ENCODE data around the gene RETREG3.
A peak's percentile ranks its signal among the peaks of the same experiment; 100 is the strongest.
"Not testable (repeated sequence)": the region's sequence is repeated elsewhere in the genome, so short reads cannot be mapped to it uniquely, and the experiment has no call there.

Gene RETREG3

DNA sequence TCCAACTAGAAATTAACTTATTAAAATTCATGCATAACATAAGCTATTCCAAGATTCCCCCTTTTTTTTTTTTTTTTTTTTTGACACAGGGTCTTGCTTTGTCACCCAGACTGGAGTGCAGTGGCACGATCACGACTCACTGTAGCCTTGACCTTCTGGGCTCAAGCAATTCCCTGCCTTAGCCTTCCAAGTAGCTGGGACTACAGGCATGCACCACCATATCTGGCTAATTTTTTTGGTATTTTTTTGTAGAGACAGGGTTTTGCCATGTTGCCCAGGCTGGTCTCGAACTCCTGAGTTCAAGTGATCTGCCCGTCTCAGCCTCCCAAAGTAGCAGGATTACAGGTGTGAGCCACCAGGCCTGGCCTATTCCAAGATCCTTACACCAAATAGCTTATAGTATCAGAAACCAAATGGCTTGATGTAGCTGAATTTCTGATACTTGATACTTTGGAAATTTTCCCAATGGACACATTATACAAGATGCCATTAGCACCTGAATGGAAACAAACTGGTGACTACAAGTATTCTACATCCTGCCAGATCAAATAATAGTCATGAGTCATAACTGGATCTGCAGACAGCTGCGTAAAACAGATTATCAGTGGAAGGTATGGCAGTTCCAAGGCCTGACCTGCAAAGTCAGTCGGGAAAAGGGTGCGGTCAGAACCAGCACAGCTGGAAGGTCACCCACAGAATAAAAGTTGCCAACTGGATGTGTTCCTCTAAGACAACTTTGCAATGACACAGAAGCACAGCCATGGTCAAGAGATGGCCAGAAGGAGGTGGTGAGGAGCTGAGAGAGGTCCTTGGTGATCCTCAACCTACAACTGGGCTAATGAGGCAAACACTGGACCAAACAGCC is 14.8 kb upstream of the RETREG3 start:
- TF ChIP-seq, protein P1, sequence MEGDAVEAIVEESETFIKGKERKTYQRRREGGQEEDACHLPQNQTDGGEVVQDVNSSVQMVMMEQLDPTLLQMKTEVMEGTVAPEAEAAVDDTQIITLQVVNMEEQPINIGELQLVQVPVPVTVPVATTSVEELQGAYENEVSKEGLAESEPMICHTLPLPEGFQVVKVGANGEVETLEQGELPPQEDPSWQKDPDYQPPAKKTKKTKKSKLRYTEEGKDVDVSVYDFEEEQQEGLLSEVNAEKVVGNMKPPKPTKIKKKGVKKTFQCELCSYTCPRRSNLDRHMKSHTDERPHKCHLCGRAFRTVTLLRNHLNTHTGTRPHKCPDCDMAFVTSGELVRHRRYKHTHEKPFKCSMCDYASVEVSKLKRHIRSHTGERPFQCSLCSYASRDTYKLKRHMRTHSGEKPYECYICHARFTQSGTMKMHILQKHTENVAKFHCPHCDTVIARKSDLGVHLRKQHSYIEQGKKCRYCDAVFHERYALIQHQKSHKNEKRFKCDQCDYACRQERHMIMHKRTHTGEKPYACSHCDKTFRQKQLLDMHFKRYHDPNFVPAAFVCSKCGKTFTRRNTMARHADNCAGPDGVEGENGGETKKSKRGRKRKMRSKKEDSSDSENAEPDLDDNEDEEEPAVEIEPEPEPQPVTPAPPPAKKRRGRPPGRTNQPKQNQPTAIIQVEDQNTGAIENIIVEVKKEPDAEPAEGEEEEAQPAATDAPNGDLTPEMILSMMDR (IDR thresholded peaks at IDR 0.05; ENCODE audit: control insufficient read depth, extremely low read depth, insufficient read depth), result peak; percentile 24; the same call in 1 of the 2 replicates
- no peak overlapping the region for H3K4me3 ChIP-seq (ENCODE audit: low read depth, low read length)
- DNase-seq (ENCODE audit: low read depth), result peak; percentile 96

DNA sequence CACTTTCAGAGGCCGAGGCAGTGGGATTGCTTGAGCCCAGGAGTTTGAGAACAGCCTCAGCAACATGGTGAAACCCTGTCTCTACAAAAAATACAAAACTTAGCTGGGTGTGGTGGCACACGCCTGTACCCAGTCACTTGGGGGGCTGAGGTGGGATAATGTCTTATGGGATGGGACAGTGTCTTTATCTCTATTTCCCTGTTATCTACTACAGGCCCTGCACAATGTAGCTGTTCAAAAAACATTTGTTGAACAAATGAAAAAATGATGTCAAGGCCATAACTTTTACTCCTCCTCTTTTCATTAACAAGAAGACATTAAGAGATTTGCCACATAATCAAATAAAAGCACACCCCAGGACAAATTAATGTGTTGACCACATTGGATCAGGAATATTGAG is 14.1 kb upstream of the RETREG3 start:
- DNase-seq (ENCODE audit: low read depth), result no peak
- TF ChIP-seq, protein P1 (IDR thresholded peaks at IDR 0.05; ENCODE audit: control insufficient read depth, extremely low read depth, insufficient read depth), result no peak
- H3K4me3 ChIP-seq (ENCODE audit: low read depth, low read length), result no peak overlapping the region

DNA sequence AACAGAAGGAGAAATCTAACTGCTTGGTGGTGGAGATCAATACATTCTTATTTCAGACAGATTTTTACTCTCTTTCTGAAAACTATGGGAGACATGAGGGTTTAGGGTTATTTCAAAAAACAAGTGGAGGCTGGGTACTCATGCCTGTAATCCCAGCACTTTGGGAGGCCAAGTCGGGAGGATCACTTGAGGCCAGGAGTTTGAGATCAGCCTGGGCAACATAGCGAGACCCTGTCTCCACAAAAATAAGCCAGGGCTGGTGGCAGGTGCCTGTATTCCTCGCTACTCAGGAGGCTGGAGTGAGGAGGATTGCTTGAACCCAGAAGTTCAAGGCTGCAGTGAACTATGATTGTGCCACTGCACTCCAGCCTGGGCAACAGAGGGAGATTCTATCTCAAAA is 12.8 kb upstream of the RETREG3 start:
- not testable (repeated sequence) for H3K4me3 ChIP-seq (ENCODE audit: low read depth, low read length); DNase-seq (ENCODE audit: low read depth)

DNA sequence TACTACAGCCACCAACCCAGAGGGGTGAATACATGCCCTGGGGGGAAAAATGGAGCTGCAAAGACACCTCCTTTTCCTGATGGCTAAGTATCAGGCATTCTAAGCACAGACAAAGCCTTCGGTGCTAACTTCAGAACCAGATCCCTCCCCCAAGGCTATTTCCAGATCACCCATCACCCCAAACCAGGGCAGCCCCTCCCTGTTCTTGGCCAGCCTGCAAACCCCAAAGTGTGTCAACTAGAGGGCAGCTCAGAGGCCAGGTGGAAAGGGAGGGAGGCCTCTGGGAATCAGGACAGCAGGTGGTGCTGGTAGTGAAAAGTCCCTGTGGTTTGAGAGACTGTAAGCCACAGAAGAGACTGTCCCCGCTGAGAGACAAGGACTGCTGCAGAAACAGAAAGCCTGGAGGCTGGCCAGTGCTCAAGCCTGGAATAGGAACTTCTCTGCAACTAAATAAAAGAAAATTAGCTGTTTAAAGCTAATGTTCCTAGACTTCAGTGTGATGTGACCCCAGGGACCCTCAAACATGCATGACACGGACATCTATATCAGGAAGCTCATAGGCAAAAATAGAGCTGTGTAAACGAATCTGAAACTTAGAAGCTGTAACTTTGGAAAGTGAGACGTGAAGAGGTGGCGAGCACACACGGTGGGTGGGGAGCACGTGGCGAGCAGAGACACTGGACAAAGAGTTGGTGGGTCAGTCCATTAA is 9.4 kb upstream of the RETREG3 start:
- H3K4me3 ChIP-seq (ENCODE audit: low read depth, low read length), result no peak overlapping the region
- DNase-seq (ENCODE audit: low read depth), result peak; percentile 25
- TF ChIP-seq, protein P1 (IDR thresholded peaks at IDR 0.05; ENCODE audit: control insufficient read depth, extremely low read depth, insufficient read depth), result peak; percentile 71

DNA sequence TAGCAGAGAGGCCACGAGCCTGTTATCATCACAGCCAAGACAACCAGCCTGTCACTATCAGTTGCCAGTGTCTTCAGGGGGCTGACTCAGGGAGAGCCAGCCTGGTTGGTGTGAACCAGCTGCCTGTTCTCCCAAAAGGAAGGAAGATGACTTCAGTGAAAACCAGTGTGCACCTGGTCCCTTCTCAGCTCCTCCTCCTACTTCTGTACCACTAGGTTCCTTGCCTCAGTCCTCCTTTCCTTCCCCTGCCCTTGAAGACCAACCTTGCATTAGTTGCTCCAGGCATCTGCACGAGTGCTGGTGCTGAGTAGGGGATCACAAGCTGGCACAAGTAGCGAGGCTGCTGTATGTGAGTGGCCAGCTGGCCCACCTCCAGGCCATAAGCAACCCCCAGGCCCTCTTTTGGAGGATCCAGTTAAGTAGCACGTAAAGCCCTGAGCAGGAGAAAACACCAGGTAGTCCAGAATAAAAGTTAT is 8.8 kb upstream of the RETREG3 start:
- DNase-seq (ENCODE audit: low read depth), result no peak
- TF ChIP-seq, protein P1 (IDR thresholded peaks at IDR 0.05; ENCODE audit: control insufficient read depth, extremely low read depth, insufficient read depth), result no peak
- H3K4me3 ChIP-seq (ENCODE audit: low read depth, low read length), result no peak overlapping the region

DNA sequence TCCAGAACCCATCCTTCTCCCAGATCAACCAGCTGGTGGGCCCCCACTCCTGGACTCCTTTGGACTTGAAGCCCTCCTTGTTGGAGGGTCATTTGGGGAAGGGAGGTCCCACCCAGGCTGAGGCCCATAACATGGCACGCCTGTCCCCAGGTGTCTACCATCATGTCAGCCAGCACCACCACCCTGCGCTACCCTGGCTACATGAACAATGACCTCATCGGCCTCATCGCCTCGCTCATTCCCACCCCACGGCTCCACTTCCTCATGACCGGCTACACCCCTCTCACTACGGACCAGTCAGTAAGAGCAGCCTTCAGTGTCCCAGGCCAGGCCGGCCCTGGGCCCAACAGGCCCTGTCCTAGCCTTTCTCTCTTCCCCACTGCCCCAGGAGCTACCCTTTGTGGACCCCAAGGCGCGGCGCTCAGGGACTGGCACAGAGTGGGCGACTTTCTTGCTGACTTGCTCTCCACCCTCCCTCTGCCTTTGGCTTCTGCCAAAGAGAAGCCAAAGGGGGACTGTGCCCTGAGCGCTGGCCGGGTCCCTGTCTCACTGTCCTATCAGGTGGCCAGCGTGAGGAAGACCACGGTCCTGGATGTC is 4.6 kb upstream of the RETREG3 start:
- DNase-seq (ENCODE audit: low read depth), result no peak
- H3K4me3 ChIP-seq (ENCODE audit: low read depth, low read length), result no peak overlapping the region
- TF ChIP-seq, protein P1 (IDR thresholded peaks at IDR 0.05; ENCODE audit: control insufficient read depth, extremely low read depth, insufficient read depth), result no peak

DNA sequence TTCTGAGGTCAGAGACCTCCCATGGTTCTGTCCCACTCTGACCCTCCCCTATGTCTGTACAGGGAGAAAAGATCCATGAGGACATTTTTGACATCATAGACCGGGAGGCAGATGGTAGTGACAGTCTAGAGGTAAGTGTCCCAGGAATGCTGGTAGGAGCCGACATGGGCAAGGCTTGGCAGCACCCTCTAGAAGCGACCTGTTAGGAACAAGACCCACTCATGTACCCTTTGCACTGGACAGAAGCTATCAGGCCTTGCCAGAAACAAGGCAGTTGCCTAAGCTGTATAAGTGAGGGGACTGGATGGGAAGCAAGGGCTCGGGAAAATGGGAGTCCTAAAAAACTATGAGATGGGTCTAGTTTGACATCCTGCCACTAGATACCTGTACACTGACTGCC is 2.8 kb upstream of the RETREG3 start:
- TF ChIP-seq, protein P1 (IDR thresholded peaks at IDR 0.05; ENCODE audit: control insufficient read depth, extremely low read depth, insufficient read depth), result no peak
- no peak overlapping the region for H3K4me3 ChIP-seq (ENCODE audit: low read depth, low read length)
- DNase-seq (ENCODE audit: low read depth), result no peak

DNA sequence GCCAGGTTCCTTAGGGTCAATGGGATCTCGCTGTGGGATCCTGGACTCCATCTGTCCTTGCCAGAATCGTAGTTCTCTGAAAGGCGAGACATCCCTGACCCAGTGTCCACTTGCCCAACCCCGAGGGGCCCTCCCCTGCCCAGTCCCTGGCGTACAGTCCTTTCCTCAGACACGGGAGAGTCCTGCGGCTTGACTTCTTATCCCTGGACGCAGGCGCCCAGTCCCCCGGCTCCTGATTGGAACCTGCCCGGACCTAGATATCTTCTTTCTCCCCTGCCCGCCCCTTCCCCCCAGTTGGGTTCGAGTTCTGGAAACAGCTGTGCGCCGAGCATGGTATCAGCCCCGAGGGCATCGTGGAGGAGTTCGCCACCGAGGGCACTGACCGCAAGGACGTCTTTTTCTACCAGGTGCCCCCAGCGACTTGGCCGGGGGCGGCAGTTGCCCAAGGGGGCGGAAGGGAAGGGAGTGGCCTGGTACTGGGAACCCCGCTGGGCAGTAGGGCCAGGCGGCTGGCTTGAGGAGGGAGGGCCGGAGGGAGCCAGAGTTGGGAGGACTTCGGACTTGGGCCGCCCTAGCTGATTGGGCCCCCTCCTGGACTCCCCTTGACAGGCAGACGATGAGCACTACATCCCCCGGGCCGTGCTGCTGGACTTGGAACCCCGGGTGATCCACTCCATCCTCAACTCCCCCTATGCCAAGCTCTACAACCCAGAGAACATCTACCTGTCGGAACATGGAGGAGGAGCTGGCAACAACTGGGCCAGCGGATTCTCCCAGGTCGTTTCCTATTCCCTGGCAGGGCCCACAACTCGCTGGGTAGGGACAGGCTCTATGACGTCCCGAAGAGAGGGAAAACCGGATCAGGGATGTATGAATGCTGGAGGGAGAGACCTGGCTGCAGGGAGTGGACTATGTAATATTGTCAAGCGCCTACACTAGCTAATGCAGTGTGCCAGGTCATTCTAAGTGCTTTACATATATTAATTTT is 934 bp upstream of the RETREG3 start:
- H3K4me3 ChIP-seq (ENCODE audit: low read depth, low read length), result peak overlapping the region; percentile 84
- peak; percentile 42 for DNase-seq (ENCODE audit: low read depth)

Measured in LNCaP clone FGC (cell line).